ENCODE measurements around the gene MPC2.

- TF ChIP-seq CTCF (IDR thresholded peaks at IDR 0.05 in 2 of 3, conservative IDR thresholded peaks at IDR 0.05 in 1 of 3; ENCODE audit: borderline replicate concordance in 1 of 3, insufficient read depth in 1 of 3, low read depth in 2 of 3, low read length in 2 of 3) (no peak), ATF3 (IDR thresholded peaks at IDR 0.05) (no peak), POLR2AphosphoS5 (IDR thresholded peaks at IDR 0.05; ENCODE audit: low read depth, low read length) (no peak), ZFX (IDR thresholded peaks at IDR 0.05) (no peak), EZH2 (IDR thresholded peaks at IDR 0.05) (no peak), JUND (IDR thresholded peaks at IDR 0.05) (no peak), POLR2A (IDR thresholded peaks at IDR 0.05; ENCODE audit: borderline replicate concordance, extremely low read depth, insufficient read depth, insufficient read length) (no peak), REST (IDR thresholded peaks at IDR 0.05; ENCODE audit: low read depth) (no peak), RAD21 (IDR thresholded peaks at IDR 0.05; ENCODE audit: low read depth) (no peak)
Observed at GRCh38 chr1:167949785-167950184, 12.9 kb upstream of the MPC2 start.

Data from HCT116 (cell line).